ENCODE data around the gene TMED8. TPM values are rescaled to one million over a fixed set of nuclear protein-coding genes. Genes with fewer than 3 reads are reported as not detected.
"Not testable (repeated sequence)": the region's sequence is repeated elsewhere in the genome, so short reads cannot be mapped to it uniquely, and the experiment has no call there.

TMED8 gene
- total RNA-seq, 4 donors from 2014 or later = 5.3 to 11.2 (median 7.9) TPM

DNA sequence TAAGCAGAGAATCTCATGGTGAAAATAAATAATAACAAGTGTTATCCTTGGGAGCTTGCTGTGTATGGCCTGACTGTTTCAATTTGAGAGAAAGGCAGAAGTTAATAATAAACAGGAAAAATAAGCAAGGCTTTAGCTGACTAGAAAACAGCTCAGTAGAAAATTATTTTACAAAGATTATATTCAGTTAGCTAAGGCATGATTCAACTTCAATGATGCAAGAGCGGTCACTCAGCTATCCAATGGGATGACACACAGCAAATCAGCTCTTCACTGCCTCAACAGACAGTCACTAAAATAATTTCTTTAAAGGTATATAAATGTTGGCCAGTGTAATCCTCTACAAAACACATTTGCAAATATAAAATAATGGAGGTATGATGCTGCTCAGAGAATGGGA, 37.5 kb downstream of the TMED8 start:
- 96% methylated on average over 1 of the region's 1 CpG for WGBS
- TF ChIP-seq POLR2AphosphoS5 (IDR thresholded peaks at IDR 0.05) (no peak), POLR2A (IDR thresholded peaks at IDR 0.05) (no peak), EP300 (IDR thresholded peaks at IDR 0.05) (no peak)
- TF ChIP-seq, protein P1, sequence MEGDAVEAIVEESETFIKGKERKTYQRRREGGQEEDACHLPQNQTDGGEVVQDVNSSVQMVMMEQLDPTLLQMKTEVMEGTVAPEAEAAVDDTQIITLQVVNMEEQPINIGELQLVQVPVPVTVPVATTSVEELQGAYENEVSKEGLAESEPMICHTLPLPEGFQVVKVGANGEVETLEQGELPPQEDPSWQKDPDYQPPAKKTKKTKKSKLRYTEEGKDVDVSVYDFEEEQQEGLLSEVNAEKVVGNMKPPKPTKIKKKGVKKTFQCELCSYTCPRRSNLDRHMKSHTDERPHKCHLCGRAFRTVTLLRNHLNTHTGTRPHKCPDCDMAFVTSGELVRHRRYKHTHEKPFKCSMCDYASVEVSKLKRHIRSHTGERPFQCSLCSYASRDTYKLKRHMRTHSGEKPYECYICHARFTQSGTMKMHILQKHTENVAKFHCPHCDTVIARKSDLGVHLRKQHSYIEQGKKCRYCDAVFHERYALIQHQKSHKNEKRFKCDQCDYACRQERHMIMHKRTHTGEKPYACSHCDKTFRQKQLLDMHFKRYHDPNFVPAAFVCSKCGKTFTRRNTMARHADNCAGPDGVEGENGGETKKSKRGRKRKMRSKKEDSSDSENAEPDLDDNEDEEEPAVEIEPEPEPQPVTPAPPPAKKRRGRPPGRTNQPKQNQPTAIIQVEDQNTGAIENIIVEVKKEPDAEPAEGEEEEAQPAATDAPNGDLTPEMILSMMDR (IDR thresholded peaks at IDR 0.05) = no peak
- H3K27me3 ChIP-seq = no peaks in the 10 kb centered on the region

GRCh38 chr14:77338302-77338701, 38.6 kb downstream of the TMED8 start:
- Histone ChIP-seq H3K4me3 (no peak overlapping the region), H3K27ac (no peak overlapping the region), H3K36me3 (peaks cover 42% of the 10 kb centered on the region), H3K4me1 (no peaks in the 10 kb centered on the region), H3K27me3 (no peaks in the 10 kb centered on the region), H3K9me3 (no peaks in the 10 kb centered on the region)
- DNase-seq (ENCODE audit: low spot score in 2 of 2) = no peak
- no peak for TF ChIP-seq EP300 (IDR thresholded peaks at IDR 0.05)
- TF ChIP-seq, protein P1 (IDR thresholded peaks at IDR 0.05) = no peak
- TF ChIP-seq POLR2A (IDR thresholded peaks at IDR 0.05) = no peak
- no peak for TF ChIP-seq POLR2AphosphoS5 (IDR thresholded peaks at IDR 0.05)
- WGBS = 84% methylated on average over 2 of the region's 2 CpGs

More for the DNA sequence above, 37.5 kb downstream of the TMED8 start:
- Histone ChIP-seq H3K36me3 (peaks cover 44% of the 10 kb centered on the region), H3K9me3 (no peaks in the 10 kb centered on the region), H3K4me1 (no peaks in the 10 kb centered on the region), H3K4me3 (no peak overlapping the region), H3K27ac (no peak overlapping the region)
- DNase-seq (ENCODE audit: low spot score in 2 of 2) = no peak

- 88% methylated on average over 3 of the region's 3 CpGs for WGBS
- no peaks in the 10 kb centered on the region for H3K4me1 ChIP-seq
- H3K36me3 ChIP-seq = peaks cover 38% of the 10 kb centered on the region
- no peak for DNase-seq (ENCODE audit: low spot score in 2 of 2)
- no peak overlapping the region for H3K27ac ChIP-seq
- TF ChIP-seq POLR2AphosphoS5 (IDR thresholded peaks at IDR 0.05) = no peak
- no peak for TF ChIP-seq POLR2A (IDR thresholded peaks at IDR 0.05)
- TF ChIP-seq, protein P1 (IDR thresholded peaks at IDR 0.05) = no peak
- no peak for TF ChIP-seq EP300 (IDR thresholded peaks at IDR 0.05)
- no peak overlapping the region for H3K4me3 ChIP-seq
- H3K9me3 ChIP-seq = no peaks in the 10 kb centered on the region
- H3K27me3 ChIP-seq = no peaks in the 10 kb centered on the region
These were observed 39.0 kb downstream of the TMED8 start for GRCh38 chr14:77337880-77338279.

DNA sequence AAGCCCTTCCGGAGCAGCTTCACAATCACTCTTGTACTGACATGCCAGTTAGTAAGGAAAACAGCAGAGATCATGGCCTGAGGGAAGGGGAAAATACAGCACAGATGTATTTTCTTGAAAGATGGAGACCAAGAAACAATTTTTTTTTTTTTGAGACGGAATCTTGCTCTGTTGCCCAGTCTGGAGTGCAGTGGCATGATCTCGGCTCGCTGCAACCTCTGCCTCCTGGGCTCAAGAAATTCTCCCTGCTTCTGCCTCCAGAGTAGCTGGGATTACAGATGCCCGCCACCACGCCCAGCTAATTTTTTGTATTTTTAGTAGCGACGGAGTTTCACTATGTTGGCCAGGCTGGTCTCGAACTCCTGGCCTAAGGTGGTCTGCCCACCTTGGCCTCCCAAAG, 39.6 kb downstream of the TMED8 start:
- H3K36me3 ChIP-seq = peaks cover 32% of the 10 kb centered on the region
- not testable (repeated sequence) for H3K4me3 ChIP-seq; H3K4me1 ChIP-seq; H3K27ac ChIP-seq; H3K9me3 ChIP-seq; DNase-seq (ENCODE audit: low spot score in 2 of 2); H3K27me3 ChIP-seq
- 92% methylated on average over 9 of the region's 9 CpGs for WGBS

DNA sequence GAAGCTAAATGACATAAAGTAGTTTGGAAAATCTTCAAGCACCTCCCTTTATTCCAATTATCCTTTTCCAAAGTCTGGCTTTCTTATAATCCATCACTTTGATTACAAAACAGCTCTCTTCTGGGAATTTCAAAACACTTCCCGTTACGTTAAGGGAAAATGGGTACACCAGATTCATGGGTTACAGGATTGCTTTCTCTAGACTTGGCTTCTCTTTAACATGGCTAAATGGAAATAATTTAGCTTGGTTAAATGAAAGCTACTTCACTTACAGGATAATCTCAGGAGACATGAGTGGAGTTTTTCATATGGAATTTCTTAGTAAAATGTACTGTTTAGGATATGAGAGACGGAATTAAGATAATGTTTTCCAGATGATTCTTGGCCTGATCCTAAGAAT, 41.3 kb downstream of the TMED8 start:
- 82% methylated on average over 3 of the region's 3 CpGs for WGBS
- TF ChIP-seq POLR2A (IDR thresholded peaks at IDR 0.05) (no peak), EP300 (IDR thresholded peaks at IDR 0.05) (no peak), POLR2AphosphoS5 (IDR thresholded peaks at IDR 0.05) (no peak)
- TF ChIP-seq, protein P1 (IDR thresholded peaks at IDR 0.05) = no peak
- no peak overlapping the region for H3K4me3 ChIP-seq
- no peaks in the 10 kb centered on the region for H3K9me3 ChIP-seq
- H3K27ac ChIP-seq = no peak overlapping the region
- no peak for DNase-seq (ENCODE audit: low spot score in 2 of 2)
- H3K36me3 ChIP-seq = peaks cover 15% of the 10 kb centered on the region
- H3K4me1 ChIP-seq = no peaks in the 10 kb centered on the region
- no peaks in the 10 kb centered on the region for H3K27me3 ChIP-seq

GRCh38 chr14:77329872-77330271, 47.0 kb downstream of the TMED8 start:
- no peak for DNase-seq (ENCODE audit: low spot score in 2 of 2)

More at GRCh38 chr14:77329872-77330271, 47.0 kb downstream of the TMED8 start:
- H3K4me1 ChIP-seq = no peaks in the 10 kb centered on the region
- TF ChIP-seq, protein P1 (IDR thresholded peaks at IDR 0.05) = no peak
- no peak for TF ChIP-seq POLR2AphosphoS5 (IDR thresholded peaks at IDR 0.05)
- TF ChIP-seq EP300 (IDR thresholded peaks at IDR 0.05) = no peak
- no peak for TF ChIP-seq POLR2A (IDR thresholded peaks at IDR 0.05)
- H3K36me3 ChIP-seq = no peaks in the 10 kb centered on the region
- H3K27me3 ChIP-seq = no peaks in the 10 kb centered on the region
- WGBS = no CpG with 5 or more reads among the region's 7 CpGs
- H3K27ac ChIP-seq = no peak overlapping the region
- H3K4me3 ChIP-seq = no peak overlapping the region
- H3K9me3 ChIP-seq = no peaks in the 10 kb centered on the region

Data from suprapubic skin (tissue), 4 donors.